H1 (cell line): ENCODE data around the gene EZH2. TPM values are rescaled to one million over a fixed set of nuclear protein-coding genes. Genes with fewer than 3 reads are reported as not detected.

Source experiments
- CTCF ChIA-PET: fragments of 300-600 bp; sonication (Branson Sonifier 250); formaldehyde crosslinking; loops from one replicate; lab custom pipeline; 2021; ENCODE audit not compliant: partially characterized antibody; lab: Charles Lee
- POLR2A ChIA-PET: fragments of 300-600 bp; sonication (Branson Sonifier 250); formaldehyde crosslinking; loops from one replicate; lab custom pipeline; 2021; ENCODE audit warnings: inconsistent platforms; ENCODE audit not compliant: partially characterized antibody; lab: Charles Lee
- DNase-seq, 2 experiments: peaks; one replicate each; pipeline versions ENCODE4 v3.0.0 to v3.0.0-alpha.2; 2010 to 2022; ENCODE audit warnings: low spot score in 2 of 2, low read depth in 1 of 2, mixed read lengths in 1 of 2
- FAIRE-seq: peaks from 2 replicates; lab custom pipeline; 2011; peaks lifted over from hg19 to GRCh38; lab: Jason Lieb, UNC
- H2AFZ ChIP-seq: 2 replicates; pipeline ENCODE4 v1.8.1; 2012; ENCODE audit warnings: low read length, inconsistent platforms
- H2AK5ac ChIP-seq: 2 replicates; pipeline ENCODE4 v1.6.1; 2013; ENCODE audit warnings: low read depth, low read length
- H2BK120ac ChIP-seq: replicated peaks from 2 replicates; pipeline ENCODE3; 2013; ENCODE audit warnings: low read depth, low read length, inconsistent platforms
- H2BK12ac ChIP-seq: 2 replicates; pipeline ENCODE4 v1.6.1; 2013; ENCODE audit warnings: low read depth, low read length
- H2BK15ac ChIP-seq: 2 replicates; pipeline ENCODE4 v1.6.1; 2013; ENCODE audit warnings: low read length
- H2BK20ac ChIP-seq: 2 replicates; pipeline ENCODE4 v1.6.1; 2013; ENCODE audit warnings: low read length
- H2BK5ac ChIP-seq: 2 replicates; pipeline ENCODE4 v1.6.1; 2013; ENCODE audit warnings: low read depth, low read length
- H3K14ac ChIP-seq: 2 replicates; pipeline ENCODE4 v1.6.1; 2013; ENCODE audit warnings: inconsistent platforms; ENCODE audit not compliant: insufficient read length
- H3K18ac ChIP-seq: 2 replicates; pipeline ENCODE4 v1.6.1; 2013; ENCODE audit warnings: low read length; ENCODE audit errors: extremely low read depth
- H3K23ac ChIP-seq: 2 replicates; pipeline ENCODE4 v1.6.1; 2013; ENCODE audit warnings: inconsistent platforms; ENCODE audit not compliant: insufficient read length
- H3K23me2 ChIP-seq: 2 replicates; pipeline ENCODE4 v1.6.1; 2013; ENCODE audit warnings: low read depth, low read length
- H3K27ac ChIP-seq: 2 replicates; pipeline ENCODE4 v1.6.1; 2011; ENCODE audit warnings: low read depth, low read length, inconsistent platforms
- H3K27me3 ChIP-seq, 4 experiments: replicated peaks in 1 of 4; 1 replicate in 1 of 4; 2 replicates in 3 of 4; pipeline versions ENCODE4 v1.6.1 to v1.8.1; 2011 to 2013; ENCODE audit warnings: low read length in 3 of 4, mild to moderate bottlenecking in 3 of 4, inconsistent platforms in 2 of 4, mixed read lengths in 2 of 4, moderate library complexity in 1 of 4; ENCODE audit not compliant: control insufficient read depth in 3 of 4, insufficient read depth in 3 of 4; ENCODE audit errors: extremely low read depth in 1 of 4
- H3K36me3 ChIP-seq, 4 experiments: 2 replicates each; pipeline versions ENCODE4 v1.6.1 to v1.8.1; 2011 to 2013; ENCODE audit warnings: mild to moderate bottlenecking in 4 of 4, low read length in 3 of 4, moderate library complexity in 2 of 4, control low read depth in 1 of 4, inconsistent platforms in 1 of 4; ENCODE audit not compliant: insufficient read depth in 4 of 4, control insufficient read depth in 2 of 4
- H3K4ac ChIP-seq: replicated peaks from 2 replicates; pipeline ENCODE3; 2013; ENCODE audit warnings: low read length, low read depth, mixed read lengths, inconsistent platforms; ENCODE audit not compliant: insufficient read length
- H3K4me1 ChIP-seq, 4 experiments: replicated peaks in 1 of 4; 1 replicate in 1 of 4; 2 replicates in 3 of 4; pipeline versions ENCODE4 v1.6.1 to v1.8.1; 2011 to 2013; ENCODE audit warnings: low read length in 3 of 4, inconsistent platforms in 2 of 4, mixed read lengths in 1 of 4; ENCODE audit not compliant: insufficient read depth in 4 of 4, control insufficient read depth in 3 of 4
- H3K4me2 ChIP-seq, 2 experiments: 2 replicates each; pipeline versions ENCODE4 v1.6.1 to v1.8.1; 2011 to 2013; ENCODE audit warnings: low read depth in 2 of 2, low read length in 2 of 2, control low read depth in 1 of 2, inconsistent platforms in 1 of 2, mild to moderate bottlenecking in 1 of 2; ENCODE audit not compliant: insufficient read depth in 1 of 2
- H3K4me3 ChIP-seq, 4 experiments: fragments of 200-600, 300-600 bp in 1 of 4; sonication (generic), shearing (Covaris generic), sonication (Bioruptor Twin) in 1 of 4; 2 replicates each; pipeline versions ENCODE4 v1.5.1 to v1.8.1; 2011 to 2016; ENCODE audit warnings: low read length in 4 of 4, low read depth in 3 of 4, control low read depth in 2 of 4, inconsistent platforms in 2 of 4, mild to moderate bottlenecking in 2 of 4, mixed read lengths in 1 of 4, moderate library complexity in 1 of 4; ENCODE audit not compliant: insufficient read depth in 2 of 4; ENCODE audit errors: extremely low read depth in 1 of 4
- H3K56ac ChIP-seq: replicated peaks from 2 replicates; pipeline ENCODE3; 2013; ENCODE audit warnings: low read depth, mild to moderate bottlenecking, mixed read lengths, low read length, inconsistent platforms; ENCODE audit not compliant: insufficient read length
- H3K79me1 ChIP-seq: 2 replicates; pipeline ENCODE4 v1.6.1; 2013; ENCODE audit warnings: low read depth, low read length, control low read depth
- H3K79me2 ChIP-seq, 2 experiments: 2 replicates each; pipeline versions ENCODE4 v1.6.1 to v1.8.1; 2012 to 2013; ENCODE audit warnings: low read length in 2 of 2, mild to moderate bottlenecking in 2 of 2, inconsistent platforms in 1 of 2; ENCODE audit not compliant: insufficient read depth in 2 of 2, control insufficient read depth in 1 of 2
- H3K9ac ChIP-seq, 4 experiments: replicated peaks in 1 of 4; 1 replicate in 1 of 4; 2 replicates in 3 of 4; pipeline versions ENCODE4 v1.6.1 to v1.8.1; 2011 to 2013; ENCODE audit warnings: low read depth in 3 of 4, low read length in 3 of 4, control low read depth in 2 of 4, mild to moderate bottlenecking in 2 of 4, moderate library complexity in 2 of 4, inconsistent platforms in 1 of 4; ENCODE audit errors: extremely low read depth in 1 of 4
- H3K9me3 ChIP-seq, 2 experiments: 2 replicates each; pipeline versions ENCODE4 v1.6.1 to v1.8.1; 2012 to 2013; ENCODE audit warnings: mild to moderate bottlenecking in 2 of 2, moderate library complexity in 2 of 2, control low read depth in 1 of 2, inconsistent platforms in 1 of 2, low read depth in 1 of 2, low read length in 1 of 2, mixed read lengths in 1 of 2; ENCODE audit not compliant: insufficient read depth in 2 of 2
- H4K20me1 ChIP-seq, 2 experiments: replicated peaks in 1 of 2; 2 replicates each; pipeline versions ENCODE3 to v1.8.1; 2011 to 2013; ENCODE audit warnings: inconsistent platforms in 2 of 2, low read length in 2 of 2, mild to moderate bottlenecking in 1 of 2; ENCODE audit not compliant: insufficient read depth in 2 of 2, control insufficient read depth in 1 of 2
- H4K5ac ChIP-seq: 2 replicates; pipeline ENCODE4 v1.6.1; 2013; ENCODE audit warnings: low read length, low read depth, mixed read lengths, inconsistent platforms; ENCODE audit not compliant: insufficient read length
- H4K8ac ChIP-seq: 2 replicates; pipeline ENCODE4 v1.8.0; 2013; ENCODE audit warnings: mild to moderate bottlenecking, moderate library complexity, low read length, inconsistent platforms; ENCODE audit not compliant: insufficient read depth; ENCODE audit errors: extremely low read depth
- H4K91ac ChIP-seq: replicated peaks from 2 replicates; pipeline ENCODE3; 2013; ENCODE audit warnings: low read length, mixed read lengths, inconsistent platforms; ENCODE audit not compliant: insufficient read length
- ASH2L ChIP-seq: fragments of 200-600, 300-600 bp; sonication (generic); IDR thresholded peaks from one replicate; pipeline ENCODE4 v1.7.1; 2017; ENCODE audit warnings: low read length
- CBX5 ChIP-seq: fragments of 300-800, 300-1000 bp; sonication (generic); IDR thresholded peaks from 2 replicates; pipeline ENCODE4 v1.7.1; 2016; ENCODE audit warnings: antibody characterized with exemption, low read length, low read depth
- CBX8 ChIP-seq: fragments of 300-800, 300-1000 bp; sonication (generic); IDR thresholded peaks from 2 replicates; pipeline ENCODE4 v1.7.1; 2016; ENCODE audit warnings: low read depth, low read length, borderline replicate concordance
- CEBPB ChIP-seq: IDR thresholded peaks from 2 replicates; pipeline ENCODE4 v1.6.1; 2012; ENCODE audit warnings: low read depth, low read length
- EP300 ChIP-seq, 2 experiments: IDR thresholded peaks; 1 replicate in 1 of 2; 2 replicates in 1 of 2; pipeline ENCODE4 v1.6.1; 2011 to 2012; ENCODE audit warnings: low read depth in 2 of 2, low read length in 2 of 2, mild to moderate bottlenecking in 2 of 2, borderline replicate concordance in 1 of 2, inconsistent platforms in 1 of 2, moderate library complexity in 1 of 2
- GABPA ChIP-seq: IDR thresholded peaks from 2 replicates; pipeline ENCODE4 v1.6.1; 2011; ENCODE audit warnings: mild to moderate bottlenecking, low read length, moderate library complexity, borderline replicate concordance; ENCODE audit not compliant: insufficient read depth
- KDM4A ChIP-seq: IDR thresholded peaks from one replicate; pipeline ENCODE4 v1.7.1; 2012; ENCODE audit warnings: low read depth, mild to moderate bottlenecking, moderate library complexity, low read length, inconsistent platforms; ENCODE audit not compliant: severe bottlenecking
- MAFK ChIP-seq: IDR thresholded peaks from 2 replicates; pipeline ENCODE4 v1.6.1; 2012; ENCODE audit warnings: low read depth, mild to moderate bottlenecking, improper control_type of control experiment, low read length
- NANOG ChIP-seq: IDR thresholded peaks from 2 replicates; pipeline ENCODE4 v1.6.1; 2011; ENCODE audit warnings: low read length, low read depth, mild to moderate bottlenecking, inconsistent platforms; ENCODE audit not compliant: insufficient read depth, poor library complexity, severe bottlenecking
- NRF1 ChIP-seq: IDR thresholded peaks from 2 replicates; pipeline ENCODE4 v1.6.1; 2011; ENCODE audit warnings: mild to moderate bottlenecking, low read depth, low read length, improper control_type of control experiment
- POU5F1 ChIP-seq: IDR thresholded peaks from 2 replicates; pipeline ENCODE4 v1.6.1; 2011; ENCODE audit warnings: low read depth, mild to moderate bottlenecking, low read length, moderate library complexity
- RNF2 ChIP-seq: fragments of 200-900, 300-1000 bp; sonication (generic); IDR thresholded peaks from 2 replicates; pipeline ENCODE4 v1.7.1; 2016; ENCODE audit warnings: borderline replicate concordance, low read depth, mild to moderate bottlenecking, antibody characterized with exemption, low read length; ENCODE audit not compliant: poor library complexity, severe bottlenecking; ENCODE audit errors: missing control alignments
- SIX5 ChIP-seq: IDR thresholded peaks from 2 replicates; pipeline ENCODE4 v1.6.1; 2011; ENCODE audit warnings: mild to moderate bottlenecking, low read depth, low read length
- YY1 ChIP-seq: IDR thresholded peaks from 2 replicates; pipeline ENCODE4 v1.6.1; 2011; ENCODE audit warnings: low read depth, mild to moderate bottlenecking, low read length
- WGBS, 2 experiments: shearing (Covaris generic) in 1 of 2; methylation state at CpG; one replicate each; pipeline versions ENCODE4 v1.1.6 to v1.1.7; 2013 to 2015; ENCODE audit warnings: low lambda C conversion rate in 2 of 2, mixed read lengths in 2 of 2, inconsistent platforms in 1 of 2, low coverage in 1 of 2, missing lambda C conversion rate in 1 of 2; ENCODE audit not compliant: insufficient replicate concordance in 2 of 2, insufficient coverage in 1 of 2, insufficient read length in 1 of 2; ENCODE audit errors: extremely low coverage in 1 of 2, missing lambda C conversion rate in 1 of 2; 5-methylcytosine and 5-hydroxymethylcytosine counted together
- polyA plus RNA-seq, 7 experiments: library from polyadenylated mRNA; depleted of rRNA in 3 of 7; stranded (reverse) in 5 of 7; unstranded in 2 of 7; fragments of >200 nt in 5 of 7; fragments of 200-250 nt in 2 of 7; gene quantifications; 1 replicate in 5 of 7; 2 replicates in 1 of 7; 4 replicates in 1 of 7; pipeline versions ENCODE4 v1.2.1 to v1.2.3, GENCODE V29; 2011 to 2013; ENCODE audit warnings: missing spikeins in 2 of 7, mixed read lengths in 2 of 7
- total RNA-seq: library from RNA; stranded (reverse); fragmentation: NEBNext Ultra II Directional; extraction: Animal tissue kit (Norgen Biotek cat#: 25700); gene quantifications from 2 replicates; pipeline ENCODE4 v1.2.1, GENCODE V29; 2021

EZH2 gene
- total and polyA plus RNA-seq, 2 of the 8 experiments (the other 6 are each of a cell fraction or from before 2014, with no cell fraction given) = 28.9 to 49.0 TPM

DNA sequence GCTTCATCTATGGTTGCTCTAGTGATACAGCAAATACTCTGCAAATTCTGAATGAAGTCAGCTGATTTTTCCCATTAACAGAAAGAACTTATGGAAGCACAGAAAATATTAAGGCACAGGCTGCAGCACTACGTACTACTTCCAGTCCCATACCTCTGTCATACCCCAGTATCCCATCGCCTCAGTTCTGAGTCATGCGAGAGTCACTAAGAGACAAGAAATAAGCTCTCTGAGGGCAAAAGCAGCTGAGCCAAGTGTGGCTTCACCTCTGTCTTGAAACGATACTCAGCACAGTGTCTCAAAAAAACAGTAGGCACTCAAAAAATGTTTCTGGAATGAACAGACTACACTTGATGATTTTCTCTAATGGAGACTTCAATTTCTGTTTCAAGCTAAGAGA is 48.2 kb downstream of the EZH2 start:
- Histone ChIP-seq H3K27ac (no peak overlapping the region), H2BK20ac (no peak overlapping the region), H3K9me3 (no peaks in the 10 kb centered on the region), H3K4me2 (no peak overlapping the region), H4K91ac (no peak overlapping the region), H4K5ac (no peak overlapping the region), H2AFZ (no peak overlapping the region), H3K4me1 (no peaks in the 10 kb centered on the region), H3K23me2 (no peaks in the 10 kb centered on the region), H3K4ac (no peak overlapping the region), H2AK5ac (no peak overlapping the region), H2BK120ac (no peak overlapping the region), H3K9ac (no peak overlapping the region), H2BK12ac (no peak overlapping the region), H3K56ac (no peak overlapping the region), H3K4me3 (no peak overlapping the region), H4K20me1 (peaks cover 2 to 5% of the 10 kb centered on the region in 2 experiments), H3K14ac (no peak overlapping the region), H2BK5ac (no peak overlapping the region), H3K18ac (no peak overlapping the region), H4K8ac (no peak overlapping the region), H3K79me1 (peaks cover 7% of the 10 kb centered on the region; the same call in 1 of the 2 replicates), H3K27me3 (peaks cover 0 to 1% (median 0%) of the 10 kb centered on the region in 4 experiments; a peak in 1 of 7 replicates), H3K23ac (no peak overlapping the region), H3K79me2 (peaks cover 0 to 53% of the 10 kb centered on the region in 2 experiments; a peak in 2 of 4 replicates), H2BK15ac (no peak overlapping the region), H3K36me3 (peaks cover 0 to 5% (median 2%) of the 10 kb centered on the region in 4 experiments; a peak in 3 of 8 replicates)
- ChIA-PET POLR2A (interaction anchor here (0.6 kb wide), 1 partner anchor 157 kb away, joined by 7 read pairs; no protein-coding TSS in a partner anchor), CTCF (interaction anchor here (0.6 to 1.7 kb wide), 4 partner anchors 10 to 211 kb away, joined by 3 to 4 read pairs (median 3); no protein-coding TSS in a partner anchor)
- DNase-seq (no peak), FAIRE-seq (no peak)
- 89% methylated on average over 4 of the region's 4 CpGs; no CpG with 5 or more reads in 1 of the 2 experiments for WGBS, 2 experiments
- TF ChIP-seq RNF2 (no peak), SIX5 (no peak), KDM4A (no peak), CBX8 (no peak), MAFK (no peak), GABPA (no peak), CBX5 (no peak), YY1 (no peak), ASH2L (no peak), POU5F1 (no peak), NANOG (no peak), EP300 (IDR thresholded peaks at IDR 0.05; ENCODE audit: borderline replicate concordance in 1 of 2, low read depth in 2 of 2, low read length in 2 of 2) (no peak), NRF1 (no peak), CEBPB (no peak)
